Activated T-helper 1 cell treated with anti-CD3 and anti-CD28 coated beads, Interleukin-2, amount 50 U/mL, for 16 hours (primary cell): ENCODE data around the gene AP1M1.
A peak's percentile ranks its signal among the peaks of the same experiment; 100 is the strongest.

ENCODE experiments used
- DNase-seq, 2 donors: peaks; one replicate each; pipeline ENCODE4 v3.0.0-alpha.2; 2020; ENCODE audit warnings: low read depth in 1 of 2, low spot score in 1 of 2

Gene AP1M1

DNA sequence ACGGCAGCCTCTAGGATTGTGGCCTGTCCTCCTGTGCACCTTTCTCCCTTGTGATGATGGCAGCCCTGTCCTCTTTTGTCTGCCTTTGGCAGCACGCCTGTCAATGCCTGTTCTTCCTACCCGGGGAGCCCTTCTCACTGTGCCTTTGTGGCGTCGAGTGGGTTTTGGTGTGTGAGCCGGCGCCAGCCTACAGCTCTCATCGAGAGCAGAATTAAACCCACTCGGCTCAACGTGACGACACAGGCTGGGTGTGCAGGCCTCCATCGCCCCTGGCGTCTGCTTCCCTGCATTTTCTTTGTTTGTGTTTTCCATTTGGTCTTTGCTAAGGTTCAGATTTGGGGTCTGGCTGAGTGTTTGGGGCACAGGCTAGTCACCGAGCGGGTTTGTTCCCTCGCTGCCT is 34.4 kb downstream of the AP1M1 start:
- DNase-seq: no peak

DNA sequence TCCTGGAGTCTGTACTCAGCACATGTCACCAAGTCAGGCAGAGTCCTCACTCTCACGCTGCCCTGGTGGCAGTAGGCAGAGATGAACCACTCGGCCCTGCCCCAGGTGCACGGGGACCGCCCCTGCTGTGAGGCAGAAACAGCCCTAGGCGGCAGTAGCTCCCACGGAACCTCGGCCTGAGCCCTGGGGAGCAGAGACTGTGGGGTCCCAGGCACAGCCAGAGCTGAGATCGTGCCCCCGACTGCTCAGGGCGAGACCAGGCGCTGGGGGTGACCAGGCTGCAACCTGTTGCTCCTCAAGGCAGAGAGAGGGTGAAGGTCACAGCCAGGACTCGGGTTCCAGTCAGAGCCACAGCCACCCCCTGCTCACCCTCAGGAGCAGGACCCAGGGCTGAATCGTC is 34.9 kb downstream of the AP1M1 start:
- no peak for DNase-seq

DNA sequence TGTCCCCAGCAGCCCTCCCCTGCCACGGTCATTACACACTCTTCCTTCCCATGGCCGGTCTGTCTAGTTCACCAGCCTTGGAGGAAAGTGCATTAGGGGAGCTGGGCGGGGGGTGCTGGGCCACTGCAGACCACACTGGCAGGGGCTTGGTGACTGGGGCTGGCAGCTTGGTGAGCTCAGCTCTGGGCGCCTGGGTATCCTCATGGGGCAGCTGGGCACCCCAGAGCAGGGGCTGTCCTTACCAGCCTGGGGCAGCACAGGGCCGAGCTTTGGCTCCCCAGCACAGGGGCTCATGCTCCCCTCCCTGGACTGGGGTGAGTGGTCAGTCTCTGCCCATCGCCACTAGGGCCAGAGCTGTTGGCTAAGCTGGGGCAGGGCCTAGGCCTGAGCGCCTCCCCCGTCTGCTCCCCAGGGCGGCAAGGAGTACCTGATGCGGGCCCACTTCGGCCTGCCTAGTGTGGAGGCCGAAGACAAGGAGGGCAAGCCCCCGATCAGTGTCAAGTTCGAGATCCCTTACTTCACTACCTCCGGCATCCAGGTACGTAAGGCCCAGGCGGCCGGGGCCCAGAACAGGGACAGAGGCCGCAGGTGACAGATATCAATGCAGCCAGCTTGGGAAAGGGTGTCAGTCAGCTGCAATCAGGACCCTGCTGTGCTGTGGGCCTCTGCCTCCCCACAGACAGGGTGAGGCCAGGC is 35.5 kb downstream of the AP1M1 start:
- DNase-seq: no peak

DNA sequence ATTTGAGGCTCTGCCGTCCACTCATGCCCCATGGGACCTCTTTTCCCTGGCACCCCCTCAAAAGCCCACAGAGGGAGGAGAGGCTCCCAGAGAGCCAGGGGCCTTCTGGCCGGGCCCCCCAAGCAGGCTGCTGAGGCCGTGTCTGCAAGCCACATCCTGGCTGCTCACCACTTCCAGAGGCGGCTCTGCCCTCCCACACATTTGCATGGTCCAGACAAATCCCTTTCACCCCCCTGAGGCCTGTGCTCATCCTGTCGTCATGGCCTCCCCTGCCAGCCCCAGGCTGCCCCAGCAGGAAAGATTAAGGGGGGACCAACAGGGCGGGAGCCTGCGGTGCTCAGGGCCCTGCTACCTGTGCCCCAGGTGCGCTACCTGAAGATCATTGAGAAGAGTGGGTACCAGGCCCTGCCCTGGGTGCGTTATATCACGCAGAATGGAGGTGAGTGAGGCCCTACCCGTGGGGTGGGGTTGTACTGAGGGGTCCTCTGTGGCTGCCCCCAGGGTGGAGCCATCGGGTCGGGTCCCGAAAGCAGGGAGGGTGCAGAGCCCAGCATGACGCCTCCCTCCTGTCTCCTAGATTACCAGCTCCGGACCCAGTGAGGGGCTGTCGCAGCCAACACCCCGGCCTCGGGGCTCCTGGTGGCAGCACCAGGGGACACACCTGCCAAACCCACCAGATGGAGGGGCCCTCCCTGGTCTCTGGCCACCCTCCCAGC is 36.3 kb downstream of the AP1M1 start:
- no peak for DNase-seq

DNA sequence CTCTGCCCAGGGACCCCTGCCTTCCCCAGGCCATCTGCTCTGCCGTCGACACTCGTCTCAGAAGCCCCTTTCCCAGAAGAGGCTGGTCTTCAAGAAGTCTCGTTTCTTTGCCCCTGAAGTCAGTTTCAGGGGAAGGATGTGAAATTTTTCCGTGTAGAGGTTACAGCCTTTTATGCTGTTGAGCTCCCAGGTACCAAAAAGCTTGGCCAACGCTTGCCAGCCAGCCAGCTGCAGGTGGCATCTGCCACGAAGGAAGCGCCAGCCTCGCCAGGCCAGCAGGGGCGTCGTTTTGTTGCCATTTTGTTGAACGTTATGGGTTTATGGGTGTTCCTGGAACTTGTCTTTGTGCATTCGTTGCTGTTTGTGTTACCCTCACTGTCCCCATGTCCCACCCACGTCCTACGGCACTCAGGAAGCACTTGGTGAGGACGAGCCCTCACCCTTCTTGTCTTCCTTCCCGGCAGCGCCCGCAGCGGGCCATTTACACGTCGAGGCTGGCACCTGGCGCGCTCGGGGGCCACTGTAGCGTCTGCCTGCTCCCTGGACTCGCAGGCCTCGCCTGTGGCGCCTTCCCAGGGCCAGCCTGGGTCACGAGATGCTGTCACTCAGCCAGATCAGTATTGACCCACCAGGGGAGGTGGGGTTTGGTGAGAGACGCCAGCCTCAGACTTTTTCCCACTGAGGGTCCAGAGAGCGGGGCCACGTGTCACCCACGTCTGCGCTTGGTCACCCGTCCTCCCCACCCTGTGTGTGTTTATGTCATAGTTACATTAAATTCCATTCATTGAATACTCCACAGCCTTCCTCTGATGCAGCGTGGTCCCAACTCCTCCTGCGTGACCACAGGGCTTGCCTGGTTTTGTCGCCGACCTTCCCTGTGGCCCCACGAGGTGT is 37.1 kb downstream of the AP1M1 start:
- DNase-seq: no peak

DNA sequence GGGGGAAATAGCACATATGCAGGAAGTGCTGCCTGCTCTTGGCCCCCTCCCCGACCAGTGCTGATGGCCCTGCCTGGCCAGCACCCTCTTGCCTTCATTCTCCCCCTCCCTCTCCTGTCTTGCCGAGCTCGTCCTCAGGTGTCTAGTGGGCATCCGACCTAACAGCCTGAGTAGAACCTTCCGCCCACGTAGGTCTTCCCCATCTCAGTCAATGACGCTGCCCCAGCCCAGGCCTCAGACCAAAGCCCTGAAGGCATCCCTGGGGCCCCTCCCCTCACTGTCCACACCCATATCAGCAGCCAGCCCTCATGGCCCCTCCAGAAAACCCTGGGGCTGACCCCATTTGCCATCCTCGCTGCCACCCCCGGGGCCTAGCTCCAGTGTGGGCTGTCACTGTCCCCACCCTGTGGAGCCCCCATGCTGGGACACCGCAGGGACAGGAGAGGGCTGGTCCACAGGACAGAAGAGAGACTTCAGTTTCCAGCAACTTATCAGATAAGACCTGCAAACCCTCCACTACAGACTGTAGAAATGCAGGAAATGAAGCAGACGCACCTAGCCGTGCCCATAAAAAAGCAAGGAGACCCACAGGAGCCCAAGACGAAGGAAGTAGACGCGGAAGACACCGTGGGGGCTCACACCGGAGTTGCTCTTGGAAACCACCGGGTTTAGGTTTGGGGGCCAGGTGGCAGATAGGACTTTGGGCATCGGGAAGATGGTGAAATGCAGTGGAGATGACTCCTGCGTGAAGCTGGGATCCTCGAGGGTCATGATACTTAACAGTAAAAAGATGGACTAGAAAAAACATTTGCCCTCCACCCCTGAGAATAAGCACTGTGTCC is 38.3 kb downstream of the AP1M1 start:
- DNase-seq: no peak

DNA sequence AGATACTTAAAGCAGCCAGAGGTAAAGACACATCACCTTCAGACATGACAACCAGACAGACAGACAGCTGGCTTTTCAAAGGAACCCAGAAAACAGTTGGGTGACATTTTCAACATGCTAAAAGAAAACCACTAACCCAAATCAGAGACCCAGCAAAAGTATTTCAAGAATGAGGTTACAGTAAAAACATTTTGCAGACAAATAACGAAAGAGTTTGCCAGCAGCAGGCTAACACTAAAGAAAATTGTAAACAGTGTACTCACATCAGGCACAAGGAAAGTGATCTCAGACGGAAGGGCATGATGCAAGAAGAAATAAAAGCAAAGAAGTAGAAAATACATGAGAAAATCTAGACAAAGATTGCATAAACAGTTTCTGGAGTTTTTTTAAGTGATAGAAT is 46.4 kb downstream of the AP1M1 start:
- no peak for DNase-seq

DNA sequence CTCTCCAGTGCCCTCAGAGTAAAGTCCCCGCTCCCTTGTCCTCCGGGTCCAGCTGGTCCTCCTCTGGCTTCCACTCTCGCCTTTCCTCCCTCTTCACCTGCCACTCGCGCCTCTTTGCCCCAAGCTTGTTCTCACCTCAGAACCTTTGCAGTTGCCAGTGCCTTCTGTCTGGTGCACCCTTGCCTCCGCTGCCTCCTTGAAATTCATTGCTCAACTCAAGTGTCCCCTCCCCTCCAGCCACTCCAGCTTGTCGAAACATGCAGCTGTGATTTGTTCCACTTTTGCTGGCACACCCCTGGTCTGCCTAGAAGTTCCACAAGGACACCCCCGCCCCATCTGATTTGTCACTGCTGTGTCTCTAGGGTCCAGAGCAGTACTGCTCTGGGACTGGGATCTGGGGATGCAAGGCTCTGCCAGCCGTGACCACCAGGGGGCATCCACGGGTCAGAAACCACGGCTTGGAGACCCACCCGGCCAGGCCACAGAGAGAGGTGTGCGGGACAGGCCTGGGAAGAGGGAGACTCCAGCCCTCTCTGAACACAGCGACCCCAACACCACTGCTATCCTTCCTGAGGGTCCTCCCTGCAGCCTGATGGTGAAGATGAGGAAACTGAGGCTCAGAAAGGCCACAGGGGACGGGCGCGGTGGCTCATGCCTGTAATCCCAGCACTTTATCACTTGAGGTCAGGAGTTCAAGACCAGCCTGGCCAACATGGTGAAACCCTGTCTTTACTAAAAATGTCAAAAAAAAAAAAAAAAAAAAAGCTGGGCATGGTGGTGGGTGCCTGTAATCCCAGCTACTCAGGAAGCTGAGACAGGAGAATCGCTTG is 49.9 kb downstream of the AP1M1 start:
- peak; percentile 74 to 83 for DNase-seq

DNA sequence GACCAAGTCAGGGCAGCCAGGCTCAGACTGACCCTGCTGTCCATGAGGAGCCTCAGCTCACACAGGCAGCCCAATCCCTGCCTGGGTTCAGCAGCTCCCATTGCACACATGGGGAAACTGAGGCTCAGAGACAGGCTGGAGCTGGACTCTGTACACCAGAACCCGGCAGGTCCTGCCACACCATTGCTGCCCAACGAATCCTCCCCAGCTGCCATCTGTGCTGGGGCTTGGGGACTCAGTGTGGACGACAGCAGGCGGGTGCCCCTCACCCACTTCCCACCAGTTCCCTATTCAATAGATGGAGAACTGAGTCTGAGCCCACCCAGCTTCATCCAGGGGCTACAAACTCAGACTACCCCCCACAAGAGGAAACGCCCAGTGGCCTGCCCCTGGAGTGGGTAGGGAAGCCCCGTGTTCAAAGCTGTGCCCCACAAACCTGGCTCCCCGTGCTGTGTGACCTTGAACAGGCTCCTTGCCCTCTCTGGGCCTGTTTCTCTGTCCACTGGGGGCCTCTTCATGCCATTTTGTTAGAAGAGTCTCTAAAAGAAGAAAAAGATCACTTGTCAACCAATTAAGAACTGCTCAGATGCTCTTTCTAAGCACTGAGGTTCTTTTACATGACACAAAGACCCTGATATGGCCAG is 50.8 kb downstream of the AP1M1 start:
- no peak for DNase-seq

DNA sequence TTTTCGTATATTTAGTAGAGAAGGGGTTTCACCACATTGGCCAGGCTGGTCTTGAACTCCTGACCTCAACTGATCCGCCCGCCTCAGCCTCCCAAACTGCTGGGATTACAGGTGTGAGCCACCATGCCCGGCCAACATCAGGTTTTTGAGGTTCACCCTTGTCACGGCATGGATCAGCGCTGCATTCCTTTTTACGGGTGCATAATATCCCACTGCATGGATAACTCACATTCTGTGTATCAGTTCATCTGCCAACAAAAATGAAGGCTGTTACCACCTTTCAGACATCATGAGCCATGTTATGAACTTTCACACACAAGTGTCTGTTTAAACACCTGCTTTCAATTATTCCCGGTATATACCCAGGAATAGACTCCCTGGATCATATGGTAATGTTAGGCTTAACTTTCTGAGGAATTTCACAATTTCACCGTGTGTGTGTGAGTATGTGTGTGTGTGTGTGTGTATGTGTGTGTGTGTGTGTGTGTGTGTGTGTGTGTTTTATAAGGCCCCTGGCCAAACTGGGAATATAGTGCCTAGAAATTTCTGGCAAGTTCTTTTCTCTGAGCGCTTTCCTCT is 52.2 kb downstream of the AP1M1 start:
- DNase-seq: no peak

DNA sequence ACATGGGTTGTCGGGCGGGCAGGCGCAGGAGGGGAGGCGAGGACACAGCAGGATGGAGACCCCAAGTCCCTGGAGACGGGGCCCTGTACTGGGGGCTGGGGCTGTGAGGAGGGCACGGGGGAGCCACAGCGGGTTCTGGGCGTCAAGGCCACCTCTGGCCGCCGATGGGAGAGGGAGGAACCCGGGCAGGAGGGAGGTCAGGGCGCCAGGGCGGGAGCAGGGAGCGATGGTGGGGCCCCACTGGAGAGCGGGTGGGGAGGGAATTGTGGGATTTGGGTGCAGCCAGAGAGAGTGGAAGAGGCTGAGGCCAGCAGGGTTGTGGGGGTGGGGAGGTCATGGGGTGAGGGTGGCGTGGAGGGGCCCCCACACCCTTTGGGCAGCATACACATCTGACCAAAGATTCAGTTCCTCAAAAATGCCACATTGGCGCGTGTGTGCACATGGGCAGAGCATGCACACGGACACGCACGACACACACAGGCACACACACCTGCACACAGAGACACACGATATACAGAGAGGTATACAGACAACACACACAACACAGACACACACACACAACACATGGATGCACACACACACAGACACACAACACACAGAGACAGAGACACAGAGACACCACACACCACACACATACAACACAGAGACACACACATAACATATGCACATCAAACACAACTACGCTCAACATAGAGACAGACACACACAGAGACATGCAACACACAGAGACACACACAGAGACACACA is 54.9 kb downstream of the AP1M1 start:
- no peak for DNase-seq

DNA sequence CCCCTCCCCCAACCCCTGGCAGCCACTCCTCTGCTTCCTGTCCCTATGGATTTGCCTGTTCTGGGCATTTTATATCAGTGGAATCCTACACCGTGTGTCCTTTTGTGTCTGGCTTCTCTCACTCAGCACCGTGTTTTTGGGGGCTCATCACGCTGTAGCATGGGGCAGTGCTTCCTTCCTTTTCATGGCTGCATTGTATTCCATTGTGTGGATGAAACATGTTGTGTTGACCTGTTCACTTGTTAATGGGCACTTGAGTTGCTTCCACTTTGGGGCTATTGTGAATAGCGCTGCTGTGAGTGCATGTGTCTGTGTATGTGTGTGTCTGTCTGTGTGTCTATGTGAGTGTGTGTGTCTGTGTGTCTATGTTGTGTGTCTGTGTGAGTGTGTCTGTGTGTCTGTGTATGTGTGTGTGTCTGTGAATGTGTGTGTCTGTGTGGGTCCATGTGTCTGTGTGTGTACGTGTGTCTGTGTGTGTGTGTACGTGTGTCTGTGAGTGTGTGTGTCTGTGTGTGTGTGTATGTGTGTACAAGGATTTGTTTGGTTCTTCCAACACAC is 57.2 kb downstream of the AP1M1 start:
- no peak for DNase-seq

DNA sequence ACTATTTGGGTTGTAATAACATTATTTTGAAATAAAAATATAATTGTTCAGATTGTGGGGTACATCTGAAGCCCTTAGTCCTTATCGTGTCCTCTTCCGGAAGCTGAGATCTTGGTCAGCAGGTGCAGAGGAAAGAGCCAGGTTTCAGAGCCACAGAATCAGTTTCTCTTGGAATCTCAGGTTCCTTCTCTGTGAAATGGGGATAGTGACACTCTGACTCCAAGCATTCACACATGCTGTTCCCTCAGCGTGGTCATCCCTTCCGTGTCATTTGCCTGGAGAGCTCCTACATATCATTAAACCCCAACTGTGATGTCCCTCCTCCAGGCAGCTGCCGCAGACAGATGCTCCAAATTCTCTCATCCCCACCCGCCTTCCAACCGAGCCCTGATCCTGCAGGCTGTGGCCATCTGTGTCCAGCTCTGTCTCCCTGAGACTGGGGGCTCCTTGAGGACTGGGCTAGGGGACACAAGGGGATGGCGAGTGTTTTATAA is 59.8 kb downstream of the AP1M1 start:
- no peak for DNase-seq

DNA sequence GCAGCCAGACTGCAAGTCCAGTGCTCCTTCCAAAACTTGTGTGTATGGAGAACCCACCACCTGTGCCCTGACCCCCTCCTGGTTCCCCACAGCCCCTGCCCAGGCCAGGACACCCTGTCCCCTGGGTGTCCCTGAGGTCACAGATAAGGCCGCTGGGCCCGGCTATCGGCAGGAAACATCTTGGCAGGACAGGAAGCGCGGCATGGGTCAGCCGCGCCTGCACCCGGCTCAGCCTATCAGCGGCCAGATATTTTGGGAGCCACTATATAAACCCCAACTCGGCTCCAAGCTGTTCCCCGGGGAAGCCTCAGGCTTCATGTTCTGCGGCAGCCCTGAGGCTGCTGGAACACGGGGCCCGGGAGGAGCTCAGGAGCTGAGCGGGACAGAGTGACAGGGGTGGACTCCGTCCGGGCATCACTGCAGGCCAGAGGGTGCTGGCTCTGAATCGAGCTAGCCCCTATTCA is 60.8 kb downstream of the AP1M1 start:
- DNase-seq: no peak

DNA sequence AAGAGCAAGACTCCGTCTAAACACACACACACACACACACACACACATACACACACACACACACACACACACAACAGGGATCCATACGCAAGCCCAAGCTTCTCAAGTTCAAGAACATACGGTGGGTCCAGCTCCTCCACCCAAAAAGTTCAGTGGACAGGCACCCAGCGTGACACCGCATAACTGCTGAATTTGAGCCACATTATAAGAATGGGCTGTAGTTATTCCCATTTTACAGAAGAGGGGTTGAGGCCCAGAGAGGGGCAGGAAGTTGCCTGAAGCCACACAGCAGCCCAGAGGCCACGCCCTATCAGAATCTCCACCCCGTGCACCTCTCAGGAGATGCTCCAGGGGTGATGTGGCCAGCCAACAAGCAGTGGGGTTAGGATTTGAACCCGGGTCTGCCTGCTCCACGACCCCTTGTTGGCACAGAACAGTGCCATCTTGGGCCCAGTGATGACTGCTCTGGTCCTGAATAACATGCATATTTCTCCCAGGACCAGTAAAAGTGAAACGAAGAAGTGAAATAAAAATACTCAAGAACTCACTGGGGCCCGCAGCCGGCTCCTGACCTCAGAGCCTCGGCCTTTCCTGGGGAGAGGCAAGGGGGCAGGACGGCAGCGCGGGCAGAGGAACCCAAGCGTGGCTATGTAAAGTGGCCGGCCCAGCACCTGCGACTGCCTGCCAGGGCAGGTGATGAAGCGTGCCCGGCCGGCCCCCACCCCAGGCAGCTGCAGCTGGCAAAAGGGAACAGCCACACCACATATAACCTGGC is 61.9 kb downstream of the AP1M1 start:
- no peak for DNase-seq

DNA sequence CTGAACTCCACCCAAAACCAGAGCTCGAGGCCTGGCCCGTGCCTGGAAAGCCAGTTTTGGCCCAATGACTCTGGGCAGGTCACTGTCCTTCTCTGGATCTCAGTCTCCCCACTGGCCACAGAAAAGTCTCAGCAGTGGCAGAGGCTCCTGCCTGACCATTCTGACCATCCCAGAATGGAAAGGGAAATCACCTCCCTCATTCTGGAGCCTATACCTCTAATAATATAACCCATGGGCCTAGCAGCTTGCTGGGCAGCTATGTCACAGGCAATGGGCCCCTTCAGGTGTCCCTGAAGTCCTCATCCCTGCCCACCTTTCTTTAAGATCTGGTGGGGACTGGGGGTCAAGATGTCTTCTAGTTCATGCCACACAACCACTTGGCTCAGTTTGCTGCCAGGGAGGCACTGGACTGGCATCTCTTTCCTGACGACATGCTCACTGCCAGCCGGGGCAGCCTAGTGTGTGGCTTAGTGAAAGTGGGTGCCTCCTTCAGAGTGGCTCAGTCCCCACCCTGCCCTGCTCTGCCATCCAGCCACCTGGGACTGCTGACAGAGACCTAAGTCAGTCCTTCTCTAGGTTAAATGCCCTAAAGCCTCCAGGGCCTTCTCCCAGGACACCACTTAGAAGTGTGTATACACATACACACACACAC is 62.6 kb downstream of the AP1M1 start:
- DNase-seq: no peak

DNA sequence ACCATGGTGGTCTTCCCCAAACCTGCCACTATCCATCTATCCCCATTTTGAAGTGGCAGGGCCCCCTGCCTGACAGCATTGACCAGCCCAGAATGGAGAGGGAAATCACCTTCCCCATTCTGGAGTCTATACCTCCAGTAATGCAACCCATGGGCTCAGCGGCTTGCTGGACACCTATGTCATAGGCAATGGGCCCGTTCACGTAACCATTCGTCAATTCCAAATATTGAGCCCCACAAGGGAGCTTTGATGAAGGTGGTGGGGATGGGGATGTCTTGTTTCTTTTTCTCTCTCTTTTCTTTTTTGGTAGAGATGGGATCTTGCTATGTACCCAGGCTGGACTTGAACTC is 63.1 kb downstream of the AP1M1 start:
- DNase-seq: no peak
